CD8-positive, alpha-beta memory T cell (primary cell): Measurements from ENCODE around the gene FCHO1. TPM values are rescaled to one million over a fixed set of nuclear protein-coding genes. Genes with fewer than 3 reads are reported as not detected.

ENCODE experiments used
- CTCF ChIA-PET: fragments of 350-600 bp; sonication (Branson Sonifier 250); formaldehyde crosslinking; loops from one replicate; lab custom pipeline; 2021; ENCODE audit warnings: antibody characterized with exemption; lab: Charles Lee
- POLR2A ChIA-PET: fragments of 350-600 bp; sonication (Branson Sonifier 250); formaldehyde crosslinking; loops from one replicate; lab custom pipeline; 2021; ENCODE audit warnings: antibody characterized with exemption; lab: Charles Lee
- DNase-seq, 5 donors: peaks; one replicate each; pipeline versions ENCODE4 v3.0.0 to v3.0.0-alpha.2; 2020 to 2022; ENCODE audit warnings: mixed read lengths in 1 of 5
- H3K27ac ChIP-seq: one replicate; pipeline ENCODE4 v1.7.0; 2013; ENCODE audit warnings: low read depth, mild to moderate bottlenecking, low read length, moderate library complexity
- H3K27me3 ChIP-seq: 2 replicates; pipeline ENCODE4 v1.7.0; 2013; ENCODE audit warnings: low read length, mild to moderate bottlenecking; ENCODE audit not compliant: insufficient read depth, poor library complexity, severe bottlenecking
- H3K36me3 ChIP-seq: 2 replicates; pipeline ENCODE4 v1.7.0; 2013; ENCODE audit warnings: mild to moderate bottlenecking, low read length, moderate library complexity; ENCODE audit not compliant: insufficient read depth
- H3K4me1 ChIP-seq: 2 replicates; pipeline ENCODE4 v1.7.0; 2013; ENCODE audit warnings: mild to moderate bottlenecking, low read length, moderate library complexity; ENCODE audit not compliant: insufficient read depth
- H3K4me3 ChIP-seq: 2 replicates; pipeline ENCODE4 v1.7.0; 2013; ENCODE audit warnings: mild to moderate bottlenecking, low read length
- H3K9me3 ChIP-seq: 2 replicates; pipeline ENCODE4 v1.7.0; 2013; ENCODE audit warnings: mild to moderate bottlenecking, low read length
- H3K27ac Mint-ChIP-seq, 8 donors: one replicate each; pipeline ENCODE4 v1.8.0; 2020 to 2021; ENCODE audit warnings: mixed read lengths in 8 of 8, mild to moderate bottlenecking in 6 of 8, inconsistent platforms in 3 of 8, moderate library complexity in 3 of 8
- H3K27me3 Mint-ChIP-seq, 2 donors: one replicate each; pipeline ENCODE4 v1.8.0; 2020 to 2021; ENCODE audit warnings: mixed read lengths in 2 of 2, mild to moderate bottlenecking in 1 of 2, moderate library complexity in 1 of 2
- H3K36me3 Mint-ChIP-seq, 3 donors: one replicate each; pipeline ENCODE4 v1.8.0; 2020 to 2021; ENCODE audit warnings: mixed read lengths in 3 of 3, inconsistent platforms in 1 of 3, mild to moderate bottlenecking in 1 of 3
- H3K4me1 Mint-ChIP-seq, 3 donors: one replicate each; pipeline ENCODE4 v1.8.0; 2020 to 2021; ENCODE audit warnings: mixed read lengths in 3 of 3, inconsistent platforms in 1 of 3, mild to moderate bottlenecking in 1 of 3
- H3K4me3 Mint-ChIP-seq, 7 donors: one replicate each; pipeline ENCODE4 v1.8.0; 2020 to 2021; ENCODE audit warnings: mixed read lengths in 7 of 7, mild to moderate bottlenecking in 6 of 7, moderate library complexity in 4 of 7, inconsistent platforms in 2 of 7
- H3K9me3 Mint-ChIP-seq, 5 donors: one replicate each; pipeline ENCODE4 v1.8.0; 2020 to 2022; ENCODE audit warnings: mixed read lengths in 5 of 5, mild to moderate bottlenecking in 3 of 5, moderate library complexity in 2 of 5, inconsistent platforms in 1 of 5
- polyA plus RNA-seq: library from polyadenylated mRNA; unstranded; fragments of 300-500 nt; fragmentation: Illumina TruSeq; gene quantifications from one replicate; pipeline ENCODE4 v1.2.3, GENCODE V29; 2021
- total RNA-seq, 2 experiments: library from RNA; stranded (reverse); gene quantifications; one replicate each; pipeline ENCODE4 v1.2.3, GENCODE V29; 2021

Gene FCHO1
- total and polyA plus RNA-seq, 3 experiments from 2014 or later = 23.0 to 38.7 (median 37.7) TPM

DNA sequence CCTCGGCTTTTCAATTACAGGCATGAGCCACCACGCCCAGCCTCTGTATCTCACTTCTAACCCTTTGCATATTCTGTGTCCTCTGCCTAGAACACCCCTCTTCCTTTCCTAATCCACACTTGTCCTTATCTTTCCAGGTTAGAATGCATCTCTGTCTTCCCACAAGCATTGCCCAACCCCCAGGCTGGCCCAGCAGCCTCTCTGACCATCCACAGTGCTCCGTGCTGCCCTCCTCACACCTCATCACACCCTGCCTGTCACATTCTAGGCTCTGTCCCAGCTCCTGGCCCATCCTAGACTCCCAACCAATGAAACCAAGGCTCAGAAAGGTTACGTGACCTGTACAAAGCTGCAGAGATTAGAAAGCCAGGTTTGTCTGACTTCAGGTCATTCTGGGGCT, 85.3 kb downstream of the FCHO1 start:
- no peak for DNase-seq
- Histone ChIP-seq H3K4me1 (no peaks in the 10 kb centered on the region), H3K36me3 (peaks cover 75% of the 10 kb centered on the region), H3K4me3 (no peak overlapping the region), H3K27me3 (no peaks in the 10 kb centered on the region), H3K27ac (no peak overlapping the region), H3K9me3 (no peaks in the 10 kb centered on the region)
- peaks cover 0 to 2% (median 0%) of the 10 kb centered on the region in 5 donors for H3K9me3 Mint-ChIP-seq
- H3K36me3 Mint-ChIP-seq = peaks cover 18 to 89% (median 25%) of the 10 kb centered on the region in 3 donors
- no peaks in the 10 kb centered on the region for H3K27me3 Mint-ChIP-seq
- ChIA-PET POLR2A (no interaction called here), CTCF (no interaction called here)
- H3K27ac Mint-ChIP-seq = peak overlapping the region in 6 of 8 donors; percentile 4 to 77 (median 56)
- H3K4me1 Mint-ChIP-seq = peaks cover 9 to 21% (median 15%) of the 10 kb centered on the region in 3 donors
- no peak overlapping the region for H3K4me3 Mint-ChIP-seq

DNA sequence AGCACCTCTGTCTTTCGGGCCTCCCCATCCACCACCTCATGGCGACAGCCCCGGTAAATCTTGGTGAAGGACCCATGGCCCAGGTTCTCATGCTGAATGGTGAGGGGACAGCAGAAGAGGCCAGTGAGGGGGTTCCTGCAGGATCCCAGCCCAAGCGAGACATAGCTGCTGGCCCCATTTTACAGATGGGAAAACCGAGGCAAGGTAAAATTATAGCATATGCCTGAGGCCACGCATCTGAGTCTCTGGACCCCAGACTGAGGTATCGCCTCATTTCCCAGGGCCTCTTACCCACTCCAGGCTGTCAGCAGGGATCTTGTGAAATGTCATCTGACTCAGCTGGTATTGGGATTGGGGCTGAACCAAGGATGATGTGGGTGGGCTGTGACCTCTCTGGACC, 86.7 kb downstream of the FCHO1 start:
- Mint-ChIP-seq H3K27me3 (no peaks in the 10 kb centered on the region), H3K36me3 (peaks cover 14 to 84% (median 21%) of the 10 kb centered on the region in 3 donors), H3K9me3 (peaks cover 0 to 2% (median 0%) of the 10 kb centered on the region in 5 donors), H3K4me1 (peaks cover 9 to 21% (median 14%) of the 10 kb centered on the region in 3 donors), H3K27ac (peak overlapping the region in 4 of 8 donors; percentile 23 to 94 (median 86)), H3K4me3 (no peak overlapping the region)
- H3K9me3 ChIP-seq = no peaks in the 10 kb centered on the region
- no peaks in the 10 kb centered on the region for H3K4me1 ChIP-seq
- no peak for DNase-seq
- no peak overlapping the region for H3K27ac ChIP-seq
- ChIA-PET POLR2A (no interaction called here), CTCF (no interaction called here)
- peaks cover 71% of the 10 kb centered on the region for H3K36me3 ChIP-seq
- no peak overlapping the region for H3K4me3 ChIP-seq
- H3K27me3 ChIP-seq = no peaks in the 10 kb centered on the region

Other genes with a start within 250 kb of the FCHO1 start
- 10 to 100 TPM; 56.6 to 71.1 TPM for gene PGLS, start 239.8 kb upstream of the FCHO1 start, total RNA-seq
- gene PGLS, start 239.8 kb upstream of the FCHO1 start, polyA plus RNA-seq = 78.4 TPM
- 100 to 1,000 TPM in 1 of 2 experiments, 10 to 100 TPM in 1; 94.8 to 104 TPM for gene COLGALT1, start 195.8 kb upstream of the FCHO1 start, total RNA-seq
- gene COLGALT1, start 195.8 kb upstream of the FCHO1 start, polyA plus RNA-seq = 25.3 TPM
- not detected for gene UNC13A, start 63.1 kb upstream of the FCHO1 start, total RNA-seq
- gene UNC13A, start 63.1 kb upstream of the FCHO1 start, polyA plus RNA-seq = not detected
- 10 to 100 TPM; 66.1 to 72.3 TPM for gene MAP1S, start 32.0 kb upstream of the FCHO1 start, total RNA-seq
- 43.0 TPM for gene MAP1S, start 32.0 kb upstream of the FCHO1 start, polyA plus RNA-seq
- gene B3GNT3, start 43.7 kb downstream of the FCHO1 start, total RNA-seq = not detected
- not detected for gene B3GNT3, start 43.7 kb downstream of the FCHO1 start, polyA plus RNA-seq
- 1 to 10 TPM; 1.8 to 2.9 TPM for gene INSL3, start 70.0 kb downstream of the FCHO1 start, total RNA-seq
- 2.6 TPM for gene INSL3, start 70.0 kb downstream of the FCHO1 start, polyA plus RNA-seq
- gene JAK3, start 96.5 kb downstream of the FCHO1 start, total RNA-seq = 100 to 1,000 TPM; 119 to 125 TPM
- gene JAK3, start 96.5 kb downstream of the FCHO1 start, polyA plus RNA-seq = 84.0 TPM
- gene RPL18A, start 108.4 kb downstream of the FCHO1 start, total RNA-seq = 1,000 to 10,000 TPM; 3,114 to 3,151 TPM
- gene RPL18A, start 108.4 kb downstream of the FCHO1 start, polyA plus RNA-seq = 3,296 TPM
- gene SLC5A5, start 120.5 kb downstream of the FCHO1 start, total RNA-seq = 1 to 10 TPM; 1.2 to 1.7 TPM
- gene SLC5A5, start 120.5 kb downstream of the FCHO1 start, polyA plus RNA-seq = 0.33 TPM
- 100 to 1,000 TPM; 184 to 195 TPM for gene CCDC124, start 181.5 kb downstream of the FCHO1 start, total RNA-seq
- gene CCDC124, start 181.5 kb downstream of the FCHO1 start, polyA plus RNA-seq = 65.7 TPM
- under 1 TPM; 0.13 to 0.15 TPM for gene KCNN1, start 215.6 kb downstream of the FCHO1 start, total RNA-seq
- gene KCNN1, start 215.6 kb downstream of the FCHO1 start, polyA plus RNA-seq = not detected